Measurements from ENCODE around the gene RPTN. TPM values are rescaled to one million over a fixed set of nuclear protein-coding genes. Genes with fewer than 3 reads are reported as not detected.

The RPTN gene
- total RNA-seq, 2 experiments from 2014 or later = not detected

DNA sequence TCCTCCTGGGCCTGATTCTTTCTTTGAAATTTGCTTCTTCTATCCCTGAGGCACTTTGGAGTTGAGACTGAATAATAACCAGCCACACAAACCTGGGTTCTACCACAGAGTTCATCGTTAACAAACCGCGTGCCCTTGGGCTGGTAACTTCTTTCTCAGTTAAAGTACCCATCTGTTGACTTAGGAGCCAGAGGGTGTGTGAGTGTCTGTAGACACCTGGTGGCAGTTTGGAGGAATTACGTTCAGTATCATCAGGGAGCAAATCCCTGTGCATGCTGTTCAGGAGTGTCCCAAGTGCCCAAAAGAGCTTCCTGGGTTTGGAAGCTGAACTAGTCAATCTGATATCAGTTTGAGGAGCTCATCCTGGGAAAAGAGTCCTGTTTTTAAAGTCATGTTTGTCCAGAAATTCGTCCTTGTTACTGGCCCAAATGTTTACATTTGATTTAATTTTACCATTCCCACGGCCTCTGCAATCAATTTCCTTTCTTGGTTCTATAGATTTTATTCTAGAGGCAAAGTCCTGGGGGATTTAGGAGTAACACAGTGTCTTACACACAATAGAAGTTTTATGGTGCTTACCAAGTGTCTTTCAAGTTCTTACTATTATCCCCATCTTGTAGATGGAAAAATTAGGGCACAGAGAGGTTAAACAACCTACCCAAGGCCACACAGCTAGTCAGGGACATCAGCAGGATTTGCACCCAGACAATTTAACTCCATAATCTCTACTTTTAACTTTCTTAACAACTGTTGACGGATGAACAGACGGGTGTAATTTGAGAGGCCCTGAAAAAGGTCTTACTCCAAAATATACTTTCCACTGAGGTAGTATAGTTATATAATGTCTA lies 26.7 kb upstream of the RPTN start:
- DNase-seq = peak; percentile 45
- Mint-ChIP-seq H3K9me3 (no peaks in the 10 kb centered on the region), H3K27ac (no peak overlapping the region), H3K27me3 (ENCODE audit: low read depth) (peaks cover 4% of the 10 kb centered on the region), H3K4me1 (ENCODE audit: low read depth) (peaks cover 6% of the 10 kb centered on the region), H3K4me3 (no peak overlapping the region), H3K36me3 (ENCODE audit: low read depth) (no peaks in the 10 kb centered on the region)
- intact Hi-C loops (cut with micrococcal nuclease) = loop anchor here (1.0 to 5.0 kb wide), 5 partner anchors 43 to 347 kb away; no protein-coding TSS in a partner anchor
- CTCF ChIA-PET = interaction anchor here (0.5 to 10.9 kb wide), 21 partner anchors 9 to 273 kb away, joined by 3 to 266 read pairs (median 5); no protein-coding TSS in a partner anchor

DNA sequence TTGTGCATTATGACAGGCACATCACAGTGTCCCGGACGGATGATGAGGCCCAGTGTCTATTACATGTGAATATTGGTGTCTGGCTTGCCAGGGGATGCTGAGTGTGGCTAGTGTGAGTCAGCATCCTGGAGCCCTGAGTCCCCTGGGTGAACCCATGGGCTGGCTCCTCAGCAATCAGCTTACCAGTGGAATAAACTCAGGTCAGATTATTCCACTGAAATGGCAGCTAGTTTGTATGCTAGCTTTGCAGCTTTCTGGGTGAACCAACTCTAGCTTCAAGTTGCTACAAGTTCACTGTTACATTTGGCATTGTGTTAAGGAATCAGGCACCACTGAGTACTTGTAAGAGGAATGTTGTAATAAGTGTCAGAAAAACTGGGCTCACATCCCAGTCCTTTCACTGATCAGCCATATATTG lies 23.9 kb upstream of the RPTN start:
- Mint-ChIP-seq H3K9me3 (no peaks in the 10 kb centered on the region), H3K4me1 (ENCODE audit: low read depth) (no peaks in the 10 kb centered on the region), H3K27me3 (ENCODE audit: low read depth) (peaks cover 4% of the 10 kb centered on the region), H3K36me3 (ENCODE audit: low read depth) (no peaks in the 10 kb centered on the region), H3K4me3 (no peak overlapping the region), H3K27ac (no peak overlapping the region)
- peak; percentile 8 for DNase-seq
- intact Hi-C loops (cut with micrococcal nuclease) = no loop called here
- CTCF ChIA-PET = interaction anchor here (0.7 to 10.9 kb wide), 6 partner anchors 41 to 276 kb away, joined by 3 to 266 read pairs (median 6); no protein-coding TSS in a partner anchor

DNA sequence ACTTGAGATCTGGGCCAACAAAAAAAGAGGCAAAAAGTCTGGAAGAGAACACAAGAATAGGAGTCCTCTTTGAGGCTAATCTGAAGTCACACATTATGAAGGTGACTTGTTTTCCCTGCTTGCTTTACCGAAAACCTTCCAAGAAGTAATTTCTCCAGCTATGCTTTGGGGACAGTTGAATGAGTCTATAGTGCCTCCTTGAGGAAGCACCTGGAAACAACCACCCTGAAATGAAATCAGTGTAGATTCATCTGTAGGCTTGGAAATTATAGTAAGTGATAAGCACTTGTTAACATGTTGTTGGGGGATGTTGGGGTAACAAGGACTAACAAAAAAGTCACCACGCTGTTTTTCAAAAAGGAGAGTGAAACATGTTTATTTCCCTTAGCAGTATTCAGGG lies 23.4 kb upstream of the RPTN start:
- CTCF ChIA-PET = interaction anchor here (0.5 to 10.9 kb wide), 4 partner anchors 41 to 256 kb away, joined by 3 to 266 read pairs (median 4); no protein-coding TSS in a partner anchor
- Mint-ChIP-seq H3K4me1 (ENCODE audit: low read depth) (no peaks in the 10 kb centered on the region), H3K27ac (no peak overlapping the region), H3K36me3 (ENCODE audit: low read depth) (no peaks in the 10 kb centered on the region), H3K9me3 (no peaks in the 10 kb centered on the region), H3K27me3 (ENCODE audit: low read depth) (peaks cover 4% of the 10 kb centered on the region), H3K4me3 (no peak overlapping the region)
- peak; percentile 32 for DNase-seq
- intact Hi-C loops (cut with micrococcal nuclease) = no loop called here

DNA sequence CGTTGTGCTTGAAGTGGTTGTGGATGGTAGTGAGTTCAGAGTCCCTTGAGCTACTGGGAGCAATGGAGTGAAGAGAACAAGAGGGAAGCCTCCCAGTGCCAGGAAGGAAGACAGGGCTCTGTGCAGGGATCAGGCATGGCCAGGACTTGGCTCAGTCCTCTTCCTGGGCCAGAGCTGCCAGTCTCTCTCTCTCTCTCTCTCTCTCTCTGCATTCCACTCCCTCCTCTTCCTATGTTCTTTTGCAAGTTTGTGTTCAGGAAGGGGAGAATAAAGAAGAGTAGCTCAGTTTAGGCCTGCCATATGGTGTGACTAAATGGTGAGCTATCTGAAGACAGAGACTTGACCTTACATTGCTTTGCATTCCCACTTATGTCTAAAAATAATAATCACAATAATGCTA lies 20.5 kb upstream of the RPTN start:
- intact Hi-C loops (cut with micrococcal nuclease) = no loop called here
- no peaks in the 10 kb centered on the region for H3K27me3 Mint-ChIP-seq (ENCODE audit: low read depth)
- H3K27ac Mint-ChIP-seq = no peak overlapping the region
- H3K9me3 Mint-ChIP-seq = no peaks in the 10 kb centered on the region
- H3K4me1 Mint-ChIP-seq (ENCODE audit: low read depth) = no peaks in the 10 kb centered on the region
- H3K36me3 Mint-ChIP-seq (ENCODE audit: low read depth) = no peaks in the 10 kb centered on the region
- H3K4me3 Mint-ChIP-seq = no peak overlapping the region
- CTCF ChIA-PET = interaction anchor here (0.7 to 10.9 kb wide), 5 partner anchors 125 to 280 kb away, joined by 3 to 266 read pairs (median 4); no protein-coding TSS in a partner anchor
- no peak for DNase-seq

DNA sequence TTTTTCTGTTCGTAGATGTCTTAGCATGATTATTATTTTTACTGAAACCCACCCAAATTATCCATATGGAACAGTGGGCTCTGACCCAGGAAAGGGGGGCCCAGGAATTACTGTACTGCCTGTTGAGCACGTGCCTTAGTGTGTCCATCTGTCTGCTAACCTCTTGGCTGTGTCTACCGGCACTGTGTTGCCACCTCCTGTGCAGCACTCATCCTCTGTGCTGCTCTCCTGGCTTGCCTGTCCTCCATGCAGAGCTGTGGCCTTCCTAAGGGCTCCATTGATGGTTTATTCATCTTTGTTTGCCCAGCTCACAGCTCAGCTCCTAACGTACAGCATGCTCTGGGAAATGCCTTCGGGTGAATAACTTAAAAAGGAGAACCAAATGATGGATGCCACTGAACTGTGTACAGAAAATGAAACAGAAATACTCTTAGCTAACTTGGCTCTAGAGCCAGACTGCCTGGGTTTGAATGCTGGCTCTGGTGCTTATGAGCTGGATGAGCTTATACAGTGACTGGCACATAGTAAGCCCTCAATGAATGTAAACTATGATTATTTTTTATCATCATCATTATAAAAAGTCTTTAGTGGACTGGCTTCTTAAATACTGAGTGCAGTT lies 11.4 kb upstream of the RPTN start:
- intact Hi-C loops (cut with micrococcal nuclease) = no loop called here
- Mint-ChIP-seq H3K36me3 (ENCODE audit: low read depth) (no peaks in the 10 kb centered on the region), H3K9me3 (no peaks in the 10 kb centered on the region), H3K27me3 (ENCODE audit: low read depth) (no peaks in the 10 kb centered on the region), H3K27ac (no peak overlapping the region), H3K4me1 (ENCODE audit: low read depth) (peaks cover 9% of the 10 kb centered on the region), H3K4me3 (no peak overlapping the region)
- CTCF ChIA-PET = interaction anchor here (0.8 to 1.5 kb wide), 3 partner anchors 14 to 19 kb away, joined by 3 to 6 read pairs (median 5); no protein-coding TSS in a partner anchor
- no peak for DNase-seq

DNA sequence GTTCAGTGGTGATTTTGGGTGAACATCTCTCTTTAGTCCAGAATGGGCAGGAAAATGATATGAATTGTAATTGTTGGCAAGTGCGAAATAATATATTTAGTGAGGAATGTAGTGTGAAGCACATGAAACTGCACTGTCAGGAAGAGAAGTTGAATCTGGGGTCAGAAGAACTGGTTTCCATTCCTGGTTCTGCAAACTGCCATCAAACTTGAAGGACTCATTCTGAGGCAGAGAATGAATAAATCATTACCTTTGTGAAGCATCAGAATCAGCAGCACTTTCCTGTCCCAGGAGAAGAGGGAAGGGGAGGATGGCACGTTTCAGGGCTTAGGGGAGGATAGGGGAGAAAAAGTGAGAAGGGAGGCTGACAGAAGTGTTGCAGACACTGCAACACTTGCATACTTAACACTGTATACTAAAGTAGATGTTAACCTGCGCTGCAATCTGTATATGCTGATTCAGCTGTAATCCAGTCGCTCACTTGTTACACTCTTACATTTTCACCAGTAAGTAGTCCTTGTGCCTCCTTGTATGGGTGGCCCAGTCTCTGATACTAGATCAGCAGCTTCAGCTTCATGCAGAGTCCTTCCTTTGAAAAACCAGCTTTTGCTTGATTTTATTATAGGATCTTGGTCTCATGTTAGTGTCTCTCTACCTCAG lies 10.5 kb upstream of the RPTN start:
- DNase-seq = no peak
- Mint-ChIP-seq H3K27me3 (ENCODE audit: low read depth) (no peaks in the 10 kb centered on the region), H3K4me3 (no peak overlapping the region), H3K27ac (no peak overlapping the region), H3K36me3 (ENCODE audit: low read depth) (no peaks in the 10 kb centered on the region), H3K4me1 (ENCODE audit: low read depth) (peaks cover 9% of the 10 kb centered on the region), H3K9me3 (no peaks in the 10 kb centered on the region)
- intact Hi-C loops (cut with micrococcal nuclease) = no loop called here
- CTCF ChIA-PET = interaction anchor here (1.5 kb wide), 1 partner anchor 19 kb away, joined by 6 read pairs; no protein-coding TSS in a partner anchor

DNA sequence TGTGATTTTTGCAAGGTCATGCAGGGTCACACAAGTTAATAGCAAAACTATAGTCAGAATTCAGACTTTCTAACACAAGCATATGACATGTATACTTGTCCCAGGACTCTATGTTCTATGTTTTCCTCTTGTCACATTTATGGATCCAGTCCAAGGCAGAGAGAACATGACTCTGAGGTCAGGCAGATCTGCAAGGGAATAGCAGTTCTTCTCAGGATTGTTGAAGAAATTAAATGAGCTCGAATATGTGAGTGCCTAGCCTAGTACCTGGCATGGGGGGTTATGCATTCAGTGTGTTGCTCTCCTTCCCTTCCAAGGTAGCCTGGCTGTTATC lies 9.5 kb upstream of the RPTN start:
- DNase-seq = no peak
- intact Hi-C loops (cut with micrococcal nuclease) = no loop called here
- CTCF ChIA-PET = interaction anchor here (0.6 to 1.0 kb wide), 2 partner anchors 17 to 34 kb away, joined by 3 read pairs; no protein-coding TSS in a partner anchor
- no peak overlapping the region for H3K4me3 Mint-ChIP-seq
- peaks cover 9% of the 10 kb centered on the region for H3K4me1 Mint-ChIP-seq (ENCODE audit: low read depth)
- no peaks in the 10 kb centered on the region for H3K36me3 Mint-ChIP-seq (ENCODE audit: low read depth)
- H3K27me3 Mint-ChIP-seq (ENCODE audit: low read depth) = no peaks in the 10 kb centered on the region
- H3K27ac Mint-ChIP-seq = no peak overlapping the region
- H3K9me3 Mint-ChIP-seq = no peaks in the 10 kb centered on the region

DNA sequence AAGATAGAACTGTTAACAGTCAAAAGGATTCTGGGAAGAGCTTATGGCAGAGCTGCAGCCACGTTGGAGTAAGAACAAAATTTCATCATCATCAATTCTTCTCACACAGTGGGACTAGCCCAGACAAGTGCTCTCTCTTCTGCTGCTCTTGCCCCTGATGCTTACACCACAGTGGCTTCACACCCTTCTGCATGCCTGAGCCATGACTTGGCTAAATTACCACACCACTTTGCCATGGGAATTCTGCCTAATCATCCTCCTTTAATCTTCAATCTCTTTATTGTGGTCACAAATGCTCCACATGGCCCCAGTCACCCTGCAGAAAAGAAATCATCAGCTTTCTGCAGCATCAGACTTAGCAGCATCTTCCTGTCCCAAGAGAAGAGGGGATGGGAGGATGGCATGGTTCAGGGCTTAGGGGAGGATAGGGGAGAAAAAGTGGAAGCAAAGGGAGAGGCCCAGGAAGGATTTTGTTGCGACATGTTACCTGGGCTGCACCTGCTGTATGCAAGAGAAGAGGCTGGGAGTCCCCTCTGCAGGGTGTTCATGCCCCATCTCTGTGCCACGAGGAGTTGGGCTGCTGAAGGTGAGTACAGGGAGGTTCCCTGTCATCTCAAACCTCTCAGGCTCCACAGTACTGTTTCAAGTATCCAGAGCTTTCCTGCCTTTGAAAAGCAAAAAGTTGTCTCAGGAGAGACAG lies 9.0 kb upstream of the RPTN start:
- CTCF ChIA-PET = interaction anchor here (1.0 kb wide), 1 partner anchor 18 kb away, joined by 3 read pairs; no protein-coding TSS in a partner anchor
- Mint-ChIP-seq H3K27ac (no peak overlapping the region), H3K4me3 (no peak overlapping the region), H3K27me3 (ENCODE audit: low read depth) (no peaks in the 10 kb centered on the region), H3K36me3 (ENCODE audit: low read depth) (no peaks in the 10 kb centered on the region), H3K9me3 (no peaks in the 10 kb centered on the region), H3K4me1 (ENCODE audit: low read depth) (peaks cover 9% of the 10 kb centered on the region)
- DNase-seq = peak; percentile 6
- intact Hi-C loops (cut with micrococcal nuclease) = no loop called here

DNA sequence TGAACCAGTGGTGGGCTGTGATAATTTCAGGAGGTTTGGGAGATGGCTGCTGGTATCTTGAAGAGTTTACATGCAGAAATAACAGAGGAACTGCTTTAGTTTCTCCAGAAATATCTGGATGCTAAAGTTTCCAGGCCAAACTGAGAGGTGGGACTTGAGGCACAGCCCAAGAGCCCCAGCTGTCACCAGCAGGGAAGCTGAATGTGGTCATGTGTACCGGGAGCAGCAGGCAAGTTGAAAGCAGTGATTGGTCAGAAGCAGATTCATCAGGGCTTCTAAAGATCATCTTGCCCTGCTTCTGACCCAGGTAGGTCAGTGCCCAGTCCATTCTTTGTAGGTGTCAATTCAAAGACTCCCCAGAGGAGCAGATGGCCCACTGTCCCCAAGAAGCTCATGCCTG lies 7.9 kb upstream of the RPTN start:
- Mint-ChIP-seq H3K36me3 (ENCODE audit: low read depth) (no peaks in the 10 kb centered on the region), H3K4me3 (no peak overlapping the region), H3K27me3 (ENCODE audit: low read depth) (no peaks in the 10 kb centered on the region), H3K4me1 (ENCODE audit: low read depth) (peaks cover 9% of the 10 kb centered on the region), H3K9me3 (no peaks in the 10 kb centered on the region), H3K27ac (peak overlapping the region; percentile 25)
- CTCF ChIA-PET = no interaction called here
- no peak for DNase-seq
- intact Hi-C loops (cut with micrococcal nuclease) = no loop called here

DNA sequence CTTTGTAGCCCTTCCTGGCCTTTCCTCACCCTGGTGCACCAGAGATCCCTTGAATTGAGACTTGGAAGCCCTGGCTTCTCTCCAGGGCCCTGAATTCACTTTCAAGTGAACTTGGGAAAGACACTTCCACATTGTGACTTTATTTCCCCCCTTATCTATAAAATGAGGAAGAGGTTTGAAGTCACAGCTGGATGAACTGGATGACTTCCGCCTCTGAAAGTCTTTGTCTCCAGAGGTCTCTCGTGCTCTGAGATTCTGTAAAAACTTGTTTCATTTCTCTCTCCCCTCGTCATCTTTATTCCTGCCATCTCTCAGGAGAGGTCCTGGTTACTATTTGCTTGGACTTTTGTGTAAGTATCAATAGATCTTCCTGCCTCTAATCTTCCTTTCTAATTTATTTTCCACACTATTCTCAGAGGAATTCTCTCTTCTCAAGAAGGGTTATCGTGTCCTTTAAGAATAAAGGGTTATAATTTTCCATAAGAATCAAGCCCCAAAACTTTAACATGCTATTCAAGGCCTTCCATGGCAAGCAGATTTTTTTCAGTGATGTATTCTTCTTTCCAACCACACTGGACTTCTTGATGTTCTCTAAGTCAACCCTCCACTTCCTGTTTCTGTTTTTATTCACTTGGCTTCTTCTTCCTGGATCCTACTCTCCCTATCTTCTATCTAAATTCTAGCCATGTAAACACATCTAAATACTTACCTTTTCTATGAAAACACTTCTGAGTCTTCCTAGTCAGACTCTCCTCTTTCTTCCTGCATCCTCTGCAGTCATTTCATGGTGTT lies 6.5 kb upstream of the RPTN start:
- no peaks in the 10 kb centered on the region for H3K27me3 Mint-ChIP-seq (ENCODE audit: low read depth)
- H3K9me3 Mint-ChIP-seq = no peaks in the 10 kb centered on the region
- no peak overlapping the region for H3K27ac Mint-ChIP-seq
- CTCF ChIA-PET = interaction anchor here (0.6 to 0.7 kb wide), 2 partner anchors 234 to 338 kb away, joined by 3 read pairs; no protein-coding TSS in a partner anchor
- DNase-seq = no peak
- no peak overlapping the region for H3K4me3 Mint-ChIP-seq
- peaks cover 9% of the 10 kb centered on the region for H3K4me1 Mint-ChIP-seq (ENCODE audit: low read depth)
- intact Hi-C loops (cut with micrococcal nuclease) = no loop called here
- H3K36me3 Mint-ChIP-seq (ENCODE audit: low read depth) = no peaks in the 10 kb centered on the region

DNA sequence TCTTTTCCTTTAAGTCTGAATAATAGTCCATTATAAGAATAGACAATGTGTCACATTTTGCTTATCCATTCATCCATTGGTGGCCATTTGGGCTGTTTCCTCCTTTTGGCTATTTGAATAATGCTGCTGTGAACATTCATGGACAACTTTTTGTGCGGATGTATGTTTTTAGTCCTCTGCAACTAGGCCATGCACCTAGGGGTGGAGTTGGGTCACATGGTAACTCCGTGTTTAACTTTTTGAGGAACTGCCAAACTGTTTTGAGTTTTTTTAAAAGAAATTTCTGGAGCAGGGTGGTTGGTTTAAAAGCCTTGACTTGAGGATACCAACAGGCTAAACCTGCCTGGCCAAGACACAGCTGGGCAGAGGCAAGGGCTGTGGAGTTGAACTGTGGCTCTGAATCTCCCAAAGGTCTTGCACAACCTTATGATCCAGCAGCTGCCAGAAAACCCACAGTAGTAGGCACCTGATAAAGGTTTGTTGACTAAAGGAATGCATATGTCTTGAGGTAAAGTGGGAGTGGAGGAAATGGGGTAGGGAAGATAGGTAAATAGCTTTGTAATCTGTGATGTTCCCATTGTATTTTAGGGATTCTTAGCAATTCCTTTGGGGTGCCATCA lies 5.6 kb upstream of the RPTN start:
- CTCF ChIA-PET = interaction anchor here (0.7 to 1.2 kb wide), 2 partner anchors 183 to 339 kb away, joined by 3 read pairs; no protein-coding TSS in a partner anchor
- Mint-ChIP-seq H3K27me3 (ENCODE audit: low read depth) (no peaks in the 10 kb centered on the region), H3K36me3 (ENCODE audit: low read depth) (no peaks in the 10 kb centered on the region), H3K4me3 (no peak overlapping the region), H3K27ac (no peak overlapping the region), H3K4me1 (ENCODE audit: low read depth) (peaks cover 9% of the 10 kb centered on the region), H3K9me3 (no peaks in the 10 kb centered on the region)
- intact Hi-C loops (cut with micrococcal nuclease) = no loop called here
- DNase-seq = no peak

Data from activated naive CD4-positive, alpha-beta T cell treated with anti-CD3 and anti-CD28 coated beads for 36 hours (primary cell).